ENCODE measurements around the gene RGS11. TPM values are rescaled to one million over a fixed set of nuclear protein-coding genes. Genes with fewer than 3 reads are reported as not detected.
"Not testable (repeated sequence)": the region's sequence is repeated elsewhere in the genome, so short reads cannot be mapped to it uniquely, and the experiment has no call there.

RGS11 gene
- total RNA-seq, 1 experiment from 2014 or later: 10.2 TPM

- intact Hi-C loops (cut with micrococcal nuclease; ENCODE audit: unreplicated experiment): no loop called here
- no peak for ATAC-seq
- no peak for DNase-seq (ENCODE audit: low read depth, low spot score)
- Histone ChIP-seq H3K27me3 (ENCODE audit: control insufficient read depth, insufficient read depth, low read length) (no peaks in the 10 kb centered on the region), H3K27ac (ENCODE audit: low read length) (no peak overlapping the region), H3K36me3 (ENCODE audit: control insufficient read depth, insufficient read depth, low read length) (no peaks in the 10 kb centered on the region), H3K4me1 (ENCODE audit: control insufficient read depth, insufficient read depth, low read length) (no peaks in the 10 kb centered on the region), H3K9me3 (ENCODE audit: control insufficient read depth, insufficient read depth, low read depth, low read length) (no peaks in the 10 kb centered on the region), H3K4me3 (ENCODE audit: low read depth in 2 of 2, low read length in 2 of 2) (no peak overlapping the region)
- ChIA-PET POLR2A (interaction anchor here (0.7 kb wide), 1 partner anchor 41 kb away, joined by 3 read pairs; no protein-coding TSS in a partner anchor), CTCF (no interaction called here)
- no TSS peak for BruUV-seq (replicated peaks)
- in situ Hi-C loops (cut with HindIII; ENCODE audit: low pct_unique_long_range_greater_than_20kb, low sequenced_read_pairs): no loop called here
- TF ChIP-seq POLR2AphosphoS5 (IDR thresholded peaks at IDR 0.05; ENCODE audit: low read depth, low read length): no peak
Measured at GRCh38 chr16:259226-259625, 16.5 kb downstream of the RGS11 start.

DNA sequence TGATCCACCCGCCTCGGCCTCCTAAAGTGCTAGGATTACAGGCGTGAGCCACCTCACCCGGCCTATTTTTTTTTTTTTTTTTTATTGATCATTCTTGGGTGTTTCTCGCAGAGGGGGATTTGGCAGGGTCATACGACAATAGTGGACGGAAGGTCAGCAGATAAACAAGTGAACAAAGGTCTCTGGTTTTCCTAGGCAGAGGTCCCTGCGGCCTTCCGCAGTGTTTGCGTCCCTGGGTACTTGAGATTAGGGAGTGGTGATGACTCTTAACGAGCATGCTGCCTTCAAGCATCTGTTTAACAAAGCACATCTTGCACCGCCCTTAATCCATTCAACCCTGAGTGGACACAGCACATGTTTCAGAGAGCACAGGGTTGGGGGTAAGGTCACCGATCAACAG, 17.7 kb downstream of the RGS11 start:
- H3K9me3 ChIP-seq (ENCODE audit: control insufficient read depth, insufficient read depth, low read depth, low read length); H3K4me1 ChIP-seq (ENCODE audit: control insufficient read depth, insufficient read depth, low read length); DNase-seq (ENCODE audit: low read depth, low spot score); H3K36me3 ChIP-seq (ENCODE audit: control insufficient read depth, insufficient read depth, low read length); H3K4me3 ChIP-seq (ENCODE audit: low read depth in 2 of 2, low read length in 2 of 2); ATAC-seq; POLR2A ChIA-PET; intact Hi-C loops (cut with micrococcal nuclease; ENCODE audit: unreplicated experiment); H3K27ac ChIP-seq (ENCODE audit: low read length); BruUV-seq (replicated peaks); CTCF ChIA-PET; in situ Hi-C loops (cut with HindIII; ENCODE audit: low pct_unique_long_range_greater_than_20kb, low sequenced_read_pairs); H3K27me3 ChIP-seq (ENCODE audit: control insufficient read depth, insufficient read depth, low read length): not testable (repeated sequence)

GRCh38 chr16:255183-255582, 20.6 kb downstream of the RGS11 start:
- no peaks in the 10 kb centered on the region for H3K9me3 ChIP-seq (ENCODE audit: control insufficient read depth, insufficient read depth, low read depth, low read length)
- no peak for DNase-seq (ENCODE audit: low read depth, low spot score)
- in situ Hi-C loops (cut with HindIII; ENCODE audit: low pct_unique_long_range_greater_than_20kb, low sequenced_read_pairs): no loop called here
- no peaks in the 10 kb centered on the region for H3K27me3 ChIP-seq (ENCODE audit: control insufficient read depth, insufficient read depth, low read length)
- no peak for ATAC-seq
- H3K4me3 ChIP-seq (ENCODE audit: low read depth in 2 of 2, low read length in 2 of 2): no peak overlapping the region
- no peaks in the 10 kb centered on the region for H3K4me1 ChIP-seq (ENCODE audit: control insufficient read depth, insufficient read depth, low read length)
- no peak overlapping the region for H3K27ac ChIP-seq (ENCODE audit: low read length)
- ChIA-PET POLR2A (no interaction called here), CTCF (no interaction called here)
- intact Hi-C loops (cut with micrococcal nuclease; ENCODE audit: unreplicated experiment): no loop called here
- no peaks in the 10 kb centered on the region for H3K36me3 ChIP-seq (ENCODE audit: control insufficient read depth, insufficient read depth, low read length)
- no peak for TF ChIP-seq SIN3A (IDR thresholded peaks at IDR 0.05; ENCODE audit: borderline replicate concordance, insufficient read depth, low read depth, low read length)
- BruUV-seq (replicated peaks): no TSS peak

DNA sequence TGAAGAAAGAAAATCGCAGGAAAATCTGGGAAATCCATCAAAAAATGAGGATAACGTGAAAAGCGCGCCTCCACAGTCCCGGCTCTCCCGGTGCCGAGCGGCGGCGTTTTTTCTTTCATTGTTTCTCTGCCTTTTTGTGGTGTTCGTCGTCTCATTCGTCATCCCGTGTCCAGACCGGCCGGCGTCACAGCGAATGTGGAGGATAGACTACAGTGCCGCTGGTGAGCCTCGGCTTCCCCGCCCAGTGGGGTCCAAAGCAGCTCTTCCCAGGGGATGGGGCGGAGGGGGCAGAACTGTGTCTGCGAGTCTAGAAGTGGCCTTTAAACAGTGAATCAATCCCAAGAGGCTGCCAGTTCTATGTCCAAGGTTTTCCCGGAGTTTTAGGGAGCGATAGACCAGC, 21.3 kb downstream of the RGS11 start:
- ChIA-PET CTCF (no interaction called here), POLR2A (interaction anchor here (0.8 kb wide), 1 partner anchor 40 kb away, joined by 3 read pairs; no protein-coding TSS in a partner anchor)
- Histone ChIP-seq H3K4me3 (ENCODE audit: low read depth in 2 of 2, low read length in 2 of 2) (no peak overlapping the region), H3K4me1 (ENCODE audit: control insufficient read depth, insufficient read depth, low read length) (no peaks in the 10 kb centered on the region), H3K27ac (ENCODE audit: low read length) (no peak overlapping the region), H3K27me3 (ENCODE audit: control insufficient read depth, insufficient read depth, low read length) (no peaks in the 10 kb centered on the region), H3K9me3 (ENCODE audit: control insufficient read depth, insufficient read depth, low read depth, low read length) (no peaks in the 10 kb centered on the region), H3K36me3 (ENCODE audit: control insufficient read depth, insufficient read depth, low read length) (no peaks in the 10 kb centered on the region)
- BruUV-seq (replicated peaks): no TSS peak
- DNase-seq (ENCODE audit: low read depth, low spot score) (no peak), ATAC-seq (no peak)
- TF ChIP-seq TCF7L2 (IDR thresholded peaks at IDR 0.05; ENCODE audit: low read depth, low read length) (no peak), POLR2AphosphoS5 (IDR thresholded peaks at IDR 0.05; ENCODE audit: low read depth, low read length) (no peak), SIN3A (IDR thresholded peaks at IDR 0.05; ENCODE audit: borderline replicate concordance, insufficient read depth, low read depth, low read length) (no peak)
- TF ChIP-seq, protein P1, sequence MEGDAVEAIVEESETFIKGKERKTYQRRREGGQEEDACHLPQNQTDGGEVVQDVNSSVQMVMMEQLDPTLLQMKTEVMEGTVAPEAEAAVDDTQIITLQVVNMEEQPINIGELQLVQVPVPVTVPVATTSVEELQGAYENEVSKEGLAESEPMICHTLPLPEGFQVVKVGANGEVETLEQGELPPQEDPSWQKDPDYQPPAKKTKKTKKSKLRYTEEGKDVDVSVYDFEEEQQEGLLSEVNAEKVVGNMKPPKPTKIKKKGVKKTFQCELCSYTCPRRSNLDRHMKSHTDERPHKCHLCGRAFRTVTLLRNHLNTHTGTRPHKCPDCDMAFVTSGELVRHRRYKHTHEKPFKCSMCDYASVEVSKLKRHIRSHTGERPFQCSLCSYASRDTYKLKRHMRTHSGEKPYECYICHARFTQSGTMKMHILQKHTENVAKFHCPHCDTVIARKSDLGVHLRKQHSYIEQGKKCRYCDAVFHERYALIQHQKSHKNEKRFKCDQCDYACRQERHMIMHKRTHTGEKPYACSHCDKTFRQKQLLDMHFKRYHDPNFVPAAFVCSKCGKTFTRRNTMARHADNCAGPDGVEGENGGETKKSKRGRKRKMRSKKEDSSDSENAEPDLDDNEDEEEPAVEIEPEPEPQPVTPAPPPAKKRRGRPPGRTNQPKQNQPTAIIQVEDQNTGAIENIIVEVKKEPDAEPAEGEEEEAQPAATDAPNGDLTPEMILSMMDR (IDR thresholded peaks at IDR 0.05): no peak
- TF ChIP-seq, protein P2, sequence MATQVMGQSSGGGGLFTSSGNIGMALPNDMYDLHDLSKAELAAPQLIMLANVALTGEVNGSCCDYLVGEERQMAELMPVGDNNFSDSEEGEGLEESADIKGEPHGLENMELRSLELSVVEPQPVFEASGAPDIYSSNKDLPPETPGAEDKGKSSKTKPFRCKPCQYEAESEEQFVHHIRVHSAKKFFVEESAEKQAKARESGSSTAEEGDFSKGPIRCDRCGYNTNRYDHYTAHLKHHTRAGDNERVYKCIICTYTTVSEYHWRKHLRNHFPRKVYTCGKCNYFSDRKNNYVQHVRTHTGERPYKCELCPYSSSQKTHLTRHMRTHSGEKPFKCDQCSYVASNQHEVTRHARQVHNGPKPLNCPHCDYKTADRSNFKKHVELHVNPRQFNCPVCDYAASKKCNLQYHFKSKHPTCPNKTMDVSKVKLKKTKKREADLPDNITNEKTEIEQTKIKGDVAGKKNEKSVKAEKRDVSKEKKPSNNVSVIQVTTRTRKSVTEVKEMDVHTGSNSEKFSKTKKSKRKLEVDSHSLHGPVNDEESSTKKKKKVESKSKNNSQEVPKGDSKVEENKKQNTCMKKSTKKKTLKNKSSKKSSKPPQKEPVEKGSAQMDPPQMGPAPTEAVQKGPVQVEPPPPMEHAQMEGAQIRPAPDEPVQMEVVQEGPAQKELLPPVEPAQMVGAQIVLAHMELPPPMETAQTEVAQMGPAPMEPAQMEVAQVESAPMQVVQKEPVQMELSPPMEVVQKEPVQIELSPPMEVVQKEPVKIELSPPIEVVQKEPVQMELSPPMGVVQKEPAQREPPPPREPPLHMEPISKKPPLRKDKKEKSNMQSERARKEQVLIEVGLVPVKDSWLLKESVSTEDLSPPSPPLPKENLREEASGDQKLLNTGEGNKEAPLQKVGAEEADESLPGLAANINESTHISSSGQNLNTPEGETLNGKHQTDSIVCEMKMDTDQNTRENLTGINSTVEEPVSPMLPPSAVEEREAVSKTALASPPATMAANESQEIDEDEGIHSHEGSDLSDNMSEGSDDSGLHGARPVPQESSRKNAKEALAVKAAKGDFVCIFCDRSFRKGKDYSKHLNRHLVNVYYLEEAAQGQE (IDR thresholded peaks at IDR 0.05; ENCODE audit: insufficient read depth in 1 of 2, low read depth in 2 of 2, low read length in 1 of 2): no peak
- intact Hi-C loops (cut with micrococcal nuclease; ENCODE audit: unreplicated experiment): no loop called here
- in situ Hi-C loops (cut with HindIII; ENCODE audit: low pct_unique_long_range_greater_than_20kb, low sequenced_read_pairs): no loop called here

Measured in Panc1 (cell line).